ENCODE measurements around the gene WDR88. TPM values are rescaled to one million over a fixed set of nuclear protein-coding genes. Genes with fewer than 3 reads are reported as not detected.

Gene WDR88
- total RNA-seq, 2 donors from 2014 or later, result not detected

GRCh38 chr19:33194886-33195644, 63.2 kb downstream of the WDR88 start:
- Histone ChIP-seq H3K27ac (ENCODE audit: low read depth, low read length) (no peak overlapping the region), H3K4me3 (ENCODE audit: low read length) (peak overlapping the region; percentile 74), H3K27me3 (ENCODE audit: control insufficient read depth, insufficient read depth, low read length, poor library complexity, severe bottlenecking) (peaks cover 18% of the 10 kb centered on the region), H3K9ac (ENCODE audit: extremely low read depth, low read length, poor library complexity, severe bottlenecking) (peak overlapping the region; percentile 44), H3K4me1 (ENCODE audit: control insufficient read depth, insufficient read depth, low read length) (no peaks in the 10 kb centered on the region), H3K36me3 (ENCODE audit: control insufficient read depth, insufficient read depth, low read length) (no peaks in the 10 kb centered on the region), H3K9me3 (ENCODE audit: control insufficient read depth, low read length) (no peaks in the 10 kb centered on the region)
- H3K36me3 Mint-ChIP-seq (ENCODE audit: low read depth), result peaks cover 12% of the 10 kb centered on the region
- peak overlapping the region; percentile 65 for H3K4me3 Mint-ChIP-seq
- H3K27ac Mint-ChIP-seq, result no peak overlapping the region
- H3K9me3 Mint-ChIP-seq, result no peaks in the 10 kb centered on the region
- 0 to 5% methylated on average over 3 to 48 of the region's 49 CpGs for WGBS, 2 experiments (ENCODE audit: insufficient coverage in 1 of 2, insufficient read length in 1 of 2)
- peaks cover 32% of the 10 kb centered on the region for H3K27me3 Mint-ChIP-seq (ENCODE audit: insufficient read depth)
- peak; percentile 73 for DNase-seq
- no peaks in the 10 kb centered on the region for H3K4me1 Mint-ChIP-seq
- no peak for TF ChIP-seq CTCF (conservative IDR thresholded peaks at IDR 0.05)

GRCh38 chr19:33195645-33196347, 63.9 kb downstream of the WDR88 start:
- WGBS, 2 experiments (ENCODE audit: insufficient coverage in 1 of 2, insufficient read length in 1 of 2), result 92 to 94% methylated on average over 5 to 17 of the region's 17 CpGs
- Histone ChIP-seq H3K9me3 (ENCODE audit: control insufficient read depth, low read length) (no peaks in the 10 kb centered on the region), H3K27ac (ENCODE audit: low read depth, low read length) (no peak overlapping the region), H3K9ac (ENCODE audit: extremely low read depth, low read length, poor library complexity, severe bottlenecking) (no peak overlapping the region), H3K4me3 (ENCODE audit: low read length) (peak overlapping the region; percentile 74), H3K36me3 (ENCODE audit: control insufficient read depth, insufficient read depth, low read length) (no peaks in the 10 kb centered on the region), H3K4me1 (ENCODE audit: control insufficient read depth, insufficient read depth, low read length) (no peaks in the 10 kb centered on the region), H3K27me3 (ENCODE audit: control insufficient read depth, insufficient read depth, low read length, poor library complexity, severe bottlenecking) (peaks cover 18% of the 10 kb centered on the region)
- peaks cover 12% of the 10 kb centered on the region for H3K36me3 Mint-ChIP-seq (ENCODE audit: low read depth)
- H3K4me3 Mint-ChIP-seq, result peak overlapping the region; percentile 65
- no peak for TF ChIP-seq CTCF (conservative IDR thresholded peaks at IDR 0.05)
- no peak overlapping the region for H3K27ac Mint-ChIP-seq
- no peak for DNase-seq
- H3K4me1 Mint-ChIP-seq, result no peaks in the 10 kb centered on the region
- no peaks in the 10 kb centered on the region for H3K9me3 Mint-ChIP-seq
- H3K27me3 Mint-ChIP-seq (ENCODE audit: insufficient read depth), result peaks cover 27% of the 10 kb centered on the region

GRCh38 chr19:33196446-33197193, 64.7 kb downstream of the WDR88 start:
- no peak overlapping the region for H3K4me3 Mint-ChIP-seq
- TF ChIP-seq CTCF (conservative IDR thresholded peaks at IDR 0.05), result no peak

More at GRCh38 chr19:33196446-33197193, 64.7 kb downstream of the WDR88 start:
- H3K36me3 Mint-ChIP-seq (ENCODE audit: low read depth), result peaks cover 12% of the 10 kb centered on the region
- Histone ChIP-seq H3K9ac (ENCODE audit: extremely low read depth, low read length, poor library complexity, severe bottlenecking) (no peak overlapping the region), H3K27me3 (ENCODE audit: control insufficient read depth, insufficient read depth, low read length, poor library complexity, severe bottlenecking) (peaks cover 18% of the 10 kb centered on the region), H3K4me3 (ENCODE audit: low read length) (no peak overlapping the region), H3K9me3 (ENCODE audit: control insufficient read depth, low read length) (no peaks in the 10 kb centered on the region), H3K27ac (ENCODE audit: low read depth, low read length) (no peak overlapping the region), H3K4me1 (ENCODE audit: control insufficient read depth, insufficient read depth, low read length) (no peaks in the 10 kb centered on the region), H3K36me3 (ENCODE audit: control insufficient read depth, insufficient read depth, low read length) (no peaks in the 10 kb centered on the region)
- peaks cover 21% of the 10 kb centered on the region for H3K27me3 Mint-ChIP-seq (ENCODE audit: insufficient read depth)
- no peak for DNase-seq
- H3K4me1 Mint-ChIP-seq, result no peaks in the 10 kb centered on the region
- no peaks in the 10 kb centered on the region for H3K9me3 Mint-ChIP-seq
- WGBS, 2 experiments (ENCODE audit: insufficient coverage in 1 of 2, insufficient read length in 1 of 2), result 92 to 93% methylated on average over 8 to 10 of the region's 10 CpGs
- H3K27ac Mint-ChIP-seq, result no peak overlapping the region

All from endodermal cell (in vitro differentiated cells).